Stomach (tissue), 4 donors: ENCODE results near the gene KCNQ1.

Experiments
- POLR2A ChIP-seq, 4 donors: fragments of 450-650 bp; IDR thresholded peaks; one replicate each; pipeline ENCODE4 v1.6.1; 2016; ENCODE audit warnings: antibody characterized with exemption in 4 of 4, control low read depth in 2 of 4, mild to moderate bottlenecking in 1 of 4, moderate library complexity in 1 of 4
- POLR2AphosphoS5 ChIP-seq, 3 donors: sonication (generic); formaldehyde crosslinking; IDR thresholded peaks; one replicate each; pipeline ENCODE4 v1.6.1; 2016; ENCODE audit warnings: antibody characterized with exemption in 3 of 3
- TF ChIP-seq, protein P1 (sequence below), 7 experiments: fragments of 450-650 bp in 4 of 7; fragments of 200-600 bp in 3 of 7; sonication (generic) in 3 of 7; IDR thresholded peaks; one replicate each; pipeline ENCODE4 v1.5.1; 2016 to 2019; ENCODE audit warnings: antibody characterized with exemption in 7 of 7, control low read depth in 2 of 7, mild to moderate bottlenecking in 1 of 7

- TF ChIP-seq, protein P1, sequence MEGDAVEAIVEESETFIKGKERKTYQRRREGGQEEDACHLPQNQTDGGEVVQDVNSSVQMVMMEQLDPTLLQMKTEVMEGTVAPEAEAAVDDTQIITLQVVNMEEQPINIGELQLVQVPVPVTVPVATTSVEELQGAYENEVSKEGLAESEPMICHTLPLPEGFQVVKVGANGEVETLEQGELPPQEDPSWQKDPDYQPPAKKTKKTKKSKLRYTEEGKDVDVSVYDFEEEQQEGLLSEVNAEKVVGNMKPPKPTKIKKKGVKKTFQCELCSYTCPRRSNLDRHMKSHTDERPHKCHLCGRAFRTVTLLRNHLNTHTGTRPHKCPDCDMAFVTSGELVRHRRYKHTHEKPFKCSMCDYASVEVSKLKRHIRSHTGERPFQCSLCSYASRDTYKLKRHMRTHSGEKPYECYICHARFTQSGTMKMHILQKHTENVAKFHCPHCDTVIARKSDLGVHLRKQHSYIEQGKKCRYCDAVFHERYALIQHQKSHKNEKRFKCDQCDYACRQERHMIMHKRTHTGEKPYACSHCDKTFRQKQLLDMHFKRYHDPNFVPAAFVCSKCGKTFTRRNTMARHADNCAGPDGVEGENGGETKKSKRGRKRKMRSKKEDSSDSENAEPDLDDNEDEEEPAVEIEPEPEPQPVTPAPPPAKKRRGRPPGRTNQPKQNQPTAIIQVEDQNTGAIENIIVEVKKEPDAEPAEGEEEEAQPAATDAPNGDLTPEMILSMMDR (IDR thresholded peaks at IDR 0.05) = no peak
- TF ChIP-seq POLR2AphosphoS5 (IDR thresholded peaks at IDR 0.05) (no peak), POLR2A (IDR thresholded peaks at IDR 0.05) (no peak)
These were observed 131.3 kb downstream of the KCNQ1 start for GRCh38 chr11:2576111-2576510.
